Ascending aorta (tissue), 2 donors: ENCODE measurements around the gene TMEM163. TPM values are rescaled to one million over a fixed set of nuclear protein-coding genes. Genes with fewer than 3 reads are reported as not detected.

ENCODE experiments used
- DNase-seq, 2 donors: peaks; one replicate each; pipeline ENCODE4 v3.0.0-alpha.2; 2019; ENCODE audit warnings: low spot score in 2 of 2
- H3K27ac ChIP-seq, 2 donors: fragments of 200-600 bp; sonication (generic); one replicate each; pipeline ENCODE4 v1.5.1; 2016 to 2017; ENCODE audit warnings: mild to moderate bottlenecking in 1 of 2
- H3K27me3 ChIP-seq: fragments of 200-600 bp; sonication (generic); one replicate; pipeline ENCODE4 v1.5.1; 2017
- H3K36me3 ChIP-seq, 2 donors: fragments of 200-600 bp; sonication (generic); one replicate each; pipeline ENCODE4 v1.5.1; 2016
- H3K4me1 ChIP-seq, 2 donors: fragments of 200-600 bp; sonication (generic); one replicate each; pipeline ENCODE4 v1.5.1; 2016 to 2017; ENCODE audit warnings: mild to moderate bottlenecking in 1 of 2
- H3K4me3 ChIP-seq, 2 donors: fragments of 200-600 bp; sonication (generic); one replicate each; pipeline ENCODE4 v1.5.1; 2016 to 2017; ENCODE audit warnings: mild to moderate bottlenecking in 1 of 2
- H3K9me3 ChIP-seq, 2 donors: fragments of 200-600 bp; sonication (generic); one replicate each; pipeline ENCODE4 v1.5.1; 2016
- intact Hi-C: fragments of 100-400 bp; cut with DNase I; formaldehyde crosslinking; loops from one replicate; pipeline ENCODE4 v1.15.1; 2023
- total RNA-seq: library from RNA; depleted of rRNA; stranded (reverse); fragments of >200 nt; gene quantifications from one replicate; pipeline ENCODE4 v1.1.0, GENCODE V29; 2016
- TF ChIP-seq, protein P1 (sequence below), 3 experiments: fragments of 200-600 bp in 2 of 3; fragments of 450-650 bp in 1 of 3; sonication (generic) in 2 of 3; IDR thresholded peaks; one replicate each; pipeline ENCODE4 v1.5.1; 2016 to 2019; ENCODE audit warnings: antibody characterized with exemption in 3 of 3, mild to moderate bottlenecking in 1 of 3, moderate library complexity in 1 of 3

Gene TMEM163
- total RNA-seq, 1 donor from 2014 or later = not detected

DNA sequence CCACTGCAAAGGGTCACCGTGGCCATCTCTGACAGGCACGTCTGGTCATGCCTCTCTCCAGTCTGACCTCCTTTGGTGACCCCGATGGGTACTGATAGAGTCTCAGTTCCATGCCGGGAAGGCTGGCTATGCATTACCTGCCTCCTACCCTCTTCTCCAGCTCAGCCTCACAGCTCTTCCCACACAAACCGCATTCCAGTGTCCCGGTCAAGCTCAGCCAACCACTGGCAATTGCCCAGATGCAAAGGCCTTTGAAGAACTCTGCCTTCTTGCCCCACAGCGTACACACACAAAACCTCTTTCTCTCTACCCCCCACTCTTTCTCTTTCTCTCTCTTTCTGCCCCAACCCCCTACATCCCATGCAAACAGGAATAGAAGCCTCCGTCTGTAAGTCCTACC is 37.6 kb downstream of the TMEM163 start:
- Histone ChIP-seq H3K27me3 (no peaks in the 10 kb centered on the region), H3K9me3 (no peaks in the 10 kb centered on the region), H3K27ac (no peak overlapping the region), H3K4me1 (no peaks in the 10 kb centered on the region), H3K36me3 (no peaks in the 10 kb centered on the region), H3K4me3 (no peak overlapping the region)
- no peak for DNase-seq
- intact Hi-C loops = no loop called here
- TF ChIP-seq, protein P1, sequence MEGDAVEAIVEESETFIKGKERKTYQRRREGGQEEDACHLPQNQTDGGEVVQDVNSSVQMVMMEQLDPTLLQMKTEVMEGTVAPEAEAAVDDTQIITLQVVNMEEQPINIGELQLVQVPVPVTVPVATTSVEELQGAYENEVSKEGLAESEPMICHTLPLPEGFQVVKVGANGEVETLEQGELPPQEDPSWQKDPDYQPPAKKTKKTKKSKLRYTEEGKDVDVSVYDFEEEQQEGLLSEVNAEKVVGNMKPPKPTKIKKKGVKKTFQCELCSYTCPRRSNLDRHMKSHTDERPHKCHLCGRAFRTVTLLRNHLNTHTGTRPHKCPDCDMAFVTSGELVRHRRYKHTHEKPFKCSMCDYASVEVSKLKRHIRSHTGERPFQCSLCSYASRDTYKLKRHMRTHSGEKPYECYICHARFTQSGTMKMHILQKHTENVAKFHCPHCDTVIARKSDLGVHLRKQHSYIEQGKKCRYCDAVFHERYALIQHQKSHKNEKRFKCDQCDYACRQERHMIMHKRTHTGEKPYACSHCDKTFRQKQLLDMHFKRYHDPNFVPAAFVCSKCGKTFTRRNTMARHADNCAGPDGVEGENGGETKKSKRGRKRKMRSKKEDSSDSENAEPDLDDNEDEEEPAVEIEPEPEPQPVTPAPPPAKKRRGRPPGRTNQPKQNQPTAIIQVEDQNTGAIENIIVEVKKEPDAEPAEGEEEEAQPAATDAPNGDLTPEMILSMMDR (IDR thresholded peaks at IDR 0.05) = no peak

- no peaks in the 10 kb centered on the region for H3K36me3 ChIP-seq
- TF ChIP-seq, protein P1 (IDR thresholded peaks at IDR 0.05) = no peak
- no peak for DNase-seq
- no peak overlapping the region for H3K4me3 ChIP-seq
- intact Hi-C loops = no loop called here
- H3K27me3 ChIP-seq = no peaks in the 10 kb centered on the region
- no peak overlapping the region for H3K27ac ChIP-seq
- H3K9me3 ChIP-seq = no peaks in the 10 kb centered on the region
- H3K4me1 ChIP-seq = no peaks in the 10 kb centered on the region
Measured at GRCh38 chr2:134679745-134680144, 39.1 kb downstream of the TMEM163 start.

DNA sequence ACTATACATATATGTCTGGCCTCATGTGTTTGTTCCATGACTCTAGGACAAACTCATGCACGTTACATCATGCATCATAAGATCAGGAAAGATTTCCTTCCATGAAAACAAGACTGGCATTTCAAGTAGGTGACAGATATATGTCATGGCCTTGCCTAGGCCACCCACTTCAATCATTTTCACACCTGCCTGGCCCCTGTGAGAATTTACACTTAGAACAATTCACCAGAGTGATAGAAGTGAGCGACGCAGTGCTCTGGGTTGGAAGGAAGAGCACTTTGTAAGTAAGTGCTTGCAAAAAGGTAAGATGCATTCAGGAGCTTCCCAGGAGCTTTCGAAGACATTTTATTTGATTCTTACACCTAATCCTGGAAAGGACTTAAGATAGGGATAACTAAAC is 39.5 kb downstream of the TMEM163 start:
- no peak for DNase-seq
- Histone ChIP-seq H3K4me3 (no peak overlapping the region), H3K36me3 (no peaks in the 10 kb centered on the region), H3K4me1 (no peaks in the 10 kb centered on the region), H3K27me3 (no peaks in the 10 kb centered on the region), H3K9me3 (no peaks in the 10 kb centered on the region), H3K27ac (no peak overlapping the region)
- TF ChIP-seq, protein P1 (IDR thresholded peaks at IDR 0.05) = no peak
- intact Hi-C loops = no loop called here

DNA sequence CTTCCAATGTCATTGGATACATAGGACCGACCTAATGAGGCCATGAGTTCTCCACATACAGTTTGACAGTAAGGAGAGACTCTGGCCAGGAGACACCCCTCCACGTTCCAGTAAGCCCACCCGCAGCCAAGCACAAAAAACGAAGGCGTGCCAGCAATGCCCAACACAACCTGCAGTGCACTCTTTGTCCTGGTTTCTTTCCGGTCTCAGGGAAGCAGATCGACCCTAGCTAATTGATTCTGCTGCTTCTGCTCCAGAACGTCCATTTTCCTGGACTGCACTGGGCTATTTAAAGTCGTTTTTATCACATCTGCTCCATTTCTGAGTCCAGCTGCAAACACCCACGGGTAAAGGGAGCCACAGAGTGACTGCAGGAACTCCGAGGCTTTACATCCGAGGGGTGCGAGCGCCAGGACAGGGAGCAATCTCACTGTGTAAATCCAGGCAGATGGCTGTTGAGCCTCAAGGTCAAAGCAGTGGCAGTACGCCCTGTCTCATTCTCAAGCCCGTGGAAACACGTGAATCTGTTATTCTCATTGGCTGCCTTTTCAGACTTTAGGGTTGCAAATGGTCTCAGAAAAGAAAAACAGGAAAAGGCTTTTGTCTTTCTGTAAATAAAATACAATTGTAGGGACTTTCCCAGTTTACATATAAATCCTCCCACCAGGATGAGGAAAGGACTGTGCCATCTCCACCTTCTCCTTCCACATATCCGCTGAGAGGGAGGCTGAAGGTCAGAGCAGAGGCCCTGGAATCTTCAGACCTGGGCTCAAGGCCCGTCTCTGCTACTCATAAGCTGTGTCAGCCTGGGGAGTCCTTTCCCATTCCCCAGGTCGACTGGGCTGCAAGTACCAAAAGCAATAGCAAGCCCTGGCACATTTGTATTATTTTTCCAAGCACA is 40.7 kb downstream of the TMEM163 start:
- no peaks in the 10 kb centered on the region for H3K36me3 ChIP-seq
- no peak for DNase-seq
- TF ChIP-seq, protein P1 (IDR thresholded peaks at IDR 0.05) = no peak
- H3K4me3 ChIP-seq = no peak overlapping the region
- H3K9me3 ChIP-seq = no peaks in the 10 kb centered on the region
- no peak overlapping the region for H3K27ac ChIP-seq
- H3K4me1 ChIP-seq = no peaks in the 10 kb centered on the region
- no peaks in the 10 kb centered on the region for H3K27me3 ChIP-seq
- intact Hi-C loops = no loop called here

GRCh38 chr2:134676960-134677359 is 41.8 kb downstream of the TMEM163 start:
- intact Hi-C loops = no loop called here
- Histone ChIP-seq H3K9me3 (no peaks in the 10 kb centered on the region), H3K4me3 (no peak overlapping the region), H3K36me3 (no peaks in the 10 kb centered on the region), H3K4me1 (no peaks in the 10 kb centered on the region), H3K27me3 (no peaks in the 10 kb centered on the region), H3K27ac (no peak overlapping the region)
- TF ChIP-seq, protein P1 (IDR thresholded peaks at IDR 0.05) = no peak
- no peak for DNase-seq
